Measurements from ENCODE around the gene BRINP3. TPM values are rescaled to one million over a fixed set of nuclear protein-coding genes. Genes with fewer than 3 reads are reported as not detected.
A peak's percentile ranks its signal among the peaks of the same experiment; 100 is the strongest.
"Not testable (repeated sequence)": the region's sequence is repeated elsewhere in the genome, so short reads cannot be mapped to it uniquely, and the experiment has no call there.

The BRINP3 gene
- polyA plus RNA-seq (2013, experiment 1 of 2), result 0.10 TPM
- not detected for polyA plus RNA-seq (2013, experiment 2 of 2)

DNA sequence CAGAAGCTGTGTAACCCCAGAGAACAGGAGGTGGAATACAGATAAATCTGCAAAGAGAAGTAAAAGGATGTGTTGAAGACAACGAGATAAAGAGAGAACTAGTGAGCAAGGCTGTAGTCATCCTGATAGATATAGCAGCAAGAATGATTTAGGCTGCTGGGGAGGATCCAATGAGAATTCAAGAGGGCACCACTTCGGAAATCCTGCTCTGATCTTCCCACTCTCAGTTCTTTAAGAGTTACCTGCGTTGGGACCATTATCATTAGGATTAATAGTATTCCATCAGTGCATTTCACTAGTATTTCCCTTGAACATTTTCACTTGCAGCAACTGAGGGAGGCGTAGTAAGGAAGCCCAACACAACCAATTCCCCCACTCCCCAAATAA lies at the start of gene BRINP3:
TSS of gene BRINP3 (minus strand) at position 103 of the 387 bp plus-strand sequence.
- Histone ChIP-seq H3K23ac (ENCODE audit: low read depth, low read length, poor library complexity) (no peak within 1 kb of the TSS), H3K27me3 (ENCODE audit: control insufficient read depth in 3 of 3, insufficient read depth in 3 of 3, low read depth in 1 of 3, low read length in 3 of 3) (peaks cover 0 to 21% (median 0%) of the 10 kb centered on the region in 3 experiments), H2AK5ac (ENCODE audit: low read depth, low read length) (no peak within 1 kb of the TSS), H2BK120ac (ENCODE audit: low read depth, low read length) (no peak within 1 kb of the TSS), H3K4ac (ENCODE audit: low read length) (no peak within 1 kb of the TSS), H4K91ac (ENCODE audit: low read depth, low read length, poor library complexity) (no peak within 1 kb of the TSS), H3K4me1 (ENCODE audit: control insufficient read depth in 2 of 2, insufficient read depth in 1 of 2, low read depth in 1 of 2, low read length in 2 of 2) (peaks cover 5 to 8% of the 10 kb centered on the region in 2 donors), H3K9ac (ENCODE audit: low read depth, low read length, poor library complexity) (peak within 1 kb of the TSS; percentile 75), H3K36me3 (replicated peaks in 1 of 2; ENCODE audit: control insufficient read depth in 2 of 2, insufficient read depth in 2 of 2, low read length in 2 of 2) (no peaks in the 10 kb centered on the region), H3K79me1 (ENCODE audit: low read depth, low read length) (no peaks in the 10 kb centered on the region), H3K4me2 (ENCODE audit: insufficient read depth, low read length, poor library complexity, severe bottlenecking) (peak within 1 kb of the TSS; percentile 55), H4K8ac (ENCODE audit: low read depth, low read length) (no peak within 1 kb of the TSS), H3K14ac (ENCODE audit: low read length) (no peak within 1 kb of the TSS), H2BK12ac (ENCODE audit: low read length) (no peak within 1 kb of the TSS), H2AFZ (ENCODE audit: low read length) (peak within 1 kb of the TSS; percentile 92), H3K27ac (replicated peaks; ENCODE audit: low read length) (no peak within 1 kb of the TSS), H3K4me3 (ENCODE audit: low read length in 2 of 2) (peak within 1 kb of the TSS; percentile 57 to 83), H3K9me3 (replicated peaks in 1 of 2; ENCODE audit: control insufficient read depth in 2 of 2, insufficient read depth in 1 of 2, low read depth in 1 of 2, low read length in 2 of 2) (no peaks in the 10 kb centered on the region), H2BK15ac (ENCODE audit: low read length) (no peak within 1 kb of the TSS), H3K18ac (ENCODE audit: low read length) (peak within 1 kb of the TSS; percentile 69), H2BK5ac (ENCODE audit: low read length) (no peak within 1 kb of the TSS)
- no CpG with 5 or more reads among the region's 4 CpGs for WGBS, 2 donors (ENCODE audit: extremely low coverage in 2 of 2, insufficient read length in 2 of 2, insufficient replicate concordance in 1 of 2)
- no peak for DNase-seq (ENCODE audit: low spot score)

DNA sequence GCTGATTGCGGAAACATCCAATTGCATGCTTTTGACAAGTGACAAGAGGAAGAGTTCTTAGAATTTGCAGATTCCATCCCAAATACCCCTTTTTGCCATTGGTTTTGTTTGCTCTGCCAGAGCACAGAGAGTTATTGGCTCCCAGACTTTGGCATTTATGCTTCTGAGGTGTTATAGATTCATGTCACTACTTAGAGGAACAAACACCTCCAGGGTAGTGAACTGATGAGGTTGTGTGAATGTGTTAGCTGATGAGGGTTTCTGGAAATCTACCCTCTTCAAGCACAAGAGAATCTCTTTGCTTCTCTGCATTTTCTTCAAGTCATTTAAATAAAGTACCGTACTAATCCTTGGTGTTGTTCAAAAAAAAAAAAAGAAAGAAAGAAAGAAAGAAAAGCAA lies 33.9 kb upstream of the BRINP3 start:
- Histone ChIP-seq H3K4me3 (ENCODE audit: low read length in 2 of 2) (no peak overlapping the region), H2BK12ac (ENCODE audit: low read length) (no peak overlapping the region), H3K36me3 (replicated peaks in 1 of 2; ENCODE audit: control insufficient read depth in 2 of 2, insufficient read depth in 2 of 2, low read length in 2 of 2) (no peaks in the 10 kb centered on the region)

DNA sequence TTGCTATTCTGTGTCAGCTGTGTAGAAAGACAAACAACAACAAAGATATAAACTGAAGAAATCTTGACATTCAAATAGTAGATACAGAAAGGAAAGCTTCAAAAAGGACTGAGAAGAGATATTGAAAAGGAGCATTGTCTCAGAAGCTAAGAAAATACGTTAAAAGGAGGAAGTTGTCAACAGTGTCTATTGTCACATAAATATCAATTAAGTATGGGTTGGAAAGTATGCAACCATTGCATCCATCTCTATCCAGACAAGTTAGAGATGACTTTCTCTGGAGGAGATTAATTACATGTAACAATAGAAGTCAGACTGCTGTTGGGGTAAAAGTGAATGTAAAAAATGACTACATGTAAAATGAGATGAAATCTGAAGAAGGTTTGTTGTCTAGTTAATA lies 29.7 kb upstream of the BRINP3 start:
- H2AK5ac ChIP-seq (ENCODE audit: low read depth, low read length), result no peak overlapping the region
- no peaks in the 10 kb centered on the region for H3K9me3 ChIP-seq (replicated peaks in 1 of 2; ENCODE audit: control insufficient read depth in 2 of 2, insufficient read depth in 1 of 2, low read depth in 1 of 2, low read length in 2 of 2)
- H3K36me3 ChIP-seq (replicated peaks in 1 of 2; ENCODE audit: control insufficient read depth in 2 of 2, insufficient read depth in 2 of 2, low read length in 2 of 2), result no peaks in the 10 kb centered on the region
- H3K18ac ChIP-seq (ENCODE audit: low read length), result no peak overlapping the region
- no peak overlapping the region for H3K27ac ChIP-seq (replicated peaks; ENCODE audit: low read length)
- H3K23ac ChIP-seq (ENCODE audit: low read depth, low read length, poor library complexity), result no peak overlapping the region
- no peak overlapping the region for H3K4ac ChIP-seq (ENCODE audit: low read length)
- H2BK5ac ChIP-seq (ENCODE audit: low read length), result no peak overlapping the region
- no peak overlapping the region for H4K91ac ChIP-seq (ENCODE audit: low read depth, low read length, poor library complexity)
- H3K4me2 ChIP-seq (ENCODE audit: insufficient read depth, low read length, poor library complexity, severe bottlenecking), result no peak overlapping the region
- no peak overlapping the region for H2BK15ac ChIP-seq (ENCODE audit: low read length)
- no peak overlapping the region for H2BK12ac ChIP-seq (ENCODE audit: low read length)
- no peaks in the 10 kb centered on the region for H3K27me3 ChIP-seq (ENCODE audit: control insufficient read depth in 3 of 3, insufficient read depth in 3 of 3, low read depth in 1 of 3, low read length in 3 of 3)
- no CpG with 5 or more reads among the region's 1 CpG for WGBS, 2 donors (ENCODE audit: extremely low coverage in 2 of 2, insufficient read length in 2 of 2, insufficient replicate concordance in 1 of 2)
- H4K8ac ChIP-seq (ENCODE audit: low read depth, low read length), result no peak overlapping the region
- H2AFZ ChIP-seq (ENCODE audit: low read length), result no peak overlapping the region
- no peak for DNase-seq (ENCODE audit: low spot score)
- H3K4me3 ChIP-seq (ENCODE audit: low read length in 2 of 2), result no peak overlapping the region
- no peak overlapping the region for H3K9ac ChIP-seq (ENCODE audit: low read depth, low read length, poor library complexity)
- no peaks in the 10 kb centered on the region for H3K4me1 ChIP-seq (ENCODE audit: control insufficient read depth in 2 of 2, insufficient read depth in 1 of 2, low read depth in 1 of 2, low read length in 2 of 2)
- no peak overlapping the region for H2BK120ac ChIP-seq (ENCODE audit: low read depth, low read length)
- no peak overlapping the region for H3K14ac ChIP-seq (ENCODE audit: low read length)
- no peaks in the 10 kb centered on the region for H3K79me1 ChIP-seq (ENCODE audit: low read depth, low read length)

More for the DNA sequence above, 33.9 kb upstream of the BRINP3 start:
- H3K18ac ChIP-seq (ENCODE audit: low read length), result no peak overlapping the region
- H2BK5ac ChIP-seq (ENCODE audit: low read length), result no peak overlapping the region
- WGBS, 2 donors (ENCODE audit: extremely low coverage in 2 of 2, insufficient read length in 2 of 2, insufficient replicate concordance in 1 of 2), result no CpG with 5 or more reads among the region's 2 CpGs
- no peak overlapping the region for H3K27ac ChIP-seq (replicated peaks; ENCODE audit: low read length)
- H3K79me1 ChIP-seq (ENCODE audit: low read depth, low read length), result no peaks in the 10 kb centered on the region
- H3K4ac ChIP-seq (ENCODE audit: low read length), result no peak overlapping the region
- H3K23ac ChIP-seq (ENCODE audit: low read depth, low read length, poor library complexity), result no peak overlapping the region
- no peak overlapping the region for H2BK15ac ChIP-seq (ENCODE audit: low read length)
- H2AFZ ChIP-seq (ENCODE audit: low read length), result peak overlapping the region; percentile 45
- H4K8ac ChIP-seq (ENCODE audit: low read depth, low read length), result no peak overlapping the region
- no peak overlapping the region for H3K14ac ChIP-seq (ENCODE audit: low read length)
- H3K4me2 ChIP-seq (ENCODE audit: insufficient read depth, low read length, poor library complexity, severe bottlenecking), result no peak overlapping the region
- H3K27me3 ChIP-seq (ENCODE audit: control insufficient read depth in 3 of 3, insufficient read depth in 3 of 3, low read depth in 1 of 3, low read length in 3 of 3), result no peaks in the 10 kb centered on the region
- H2BK120ac ChIP-seq (ENCODE audit: low read depth, low read length), result no peak overlapping the region
- H3K9me3 ChIP-seq (replicated peaks in 1 of 2; ENCODE audit: control insufficient read depth in 2 of 2, insufficient read depth in 1 of 2, low read depth in 1 of 2, low read length in 2 of 2), result no peaks in the 10 kb centered on the region
- no peak overlapping the region for H3K9ac ChIP-seq (ENCODE audit: low read depth, low read length, poor library complexity)
- no peak overlapping the region for H2AK5ac ChIP-seq (ENCODE audit: low read depth, low read length)
- no peak overlapping the region for H4K91ac ChIP-seq (ENCODE audit: low read depth, low read length, poor library complexity)
- DNase-seq (ENCODE audit: low spot score), result no peak
- H3K4me1 ChIP-seq (ENCODE audit: control insufficient read depth in 2 of 2, insufficient read depth in 1 of 2, low read depth in 1 of 2, low read length in 2 of 2), result no peaks in the 10 kb centered on the region

DNA sequence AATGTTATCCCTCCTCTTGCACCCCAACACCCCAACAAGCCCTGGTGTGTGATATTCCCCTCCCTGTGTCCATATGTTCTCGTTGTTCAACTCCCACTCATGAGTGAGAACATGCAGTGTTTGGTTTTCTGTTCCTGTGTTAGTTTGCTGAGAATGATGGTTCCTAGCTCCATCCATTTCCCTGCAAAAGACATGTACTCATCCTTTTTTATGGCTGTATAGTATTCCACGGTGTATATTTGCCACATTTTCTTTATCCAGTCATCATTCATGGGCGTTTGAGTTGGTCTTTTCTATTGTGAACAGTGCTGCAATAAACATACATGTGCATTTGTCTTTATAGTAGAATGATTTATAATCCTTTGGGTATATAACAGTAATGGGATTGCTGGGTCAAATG lies 26.9 kb upstream of the BRINP3 start:
- not testable (repeated sequence) for H2BK5ac ChIP-seq (ENCODE audit: low read length); H3K4ac ChIP-seq (ENCODE audit: low read length); H4K91ac ChIP-seq (ENCODE audit: low read depth, low read length, poor library complexity); H3K27ac ChIP-seq (replicated peaks; ENCODE audit: low read length); H3K4me3 ChIP-seq (ENCODE audit: low read length in 2 of 2); H2BK15ac ChIP-seq (ENCODE audit: low read length); H3K18ac ChIP-seq (ENCODE audit: low read length); H3K23ac ChIP-seq (ENCODE audit: low read depth, low read length, poor library complexity); H3K14ac ChIP-seq (ENCODE audit: low read length); H4K8ac ChIP-seq (ENCODE audit: low read depth, low read length); H3K36me3 ChIP-seq (replicated peaks in 1 of 2; ENCODE audit: control insufficient read depth in 2 of 2, insufficient read depth in 2 of 2, low read length in 2 of 2); H3K4me2 ChIP-seq (ENCODE audit: insufficient read depth, low read length, poor library complexity, severe bottlenecking); H3K4me1 ChIP-seq (ENCODE audit: control insufficient read depth in 2 of 2, insufficient read depth in 1 of 2, low read depth in 1 of 2, low read length in 2 of 2); H3K9me3 ChIP-seq (replicated peaks in 1 of 2; ENCODE audit: control insufficient read depth in 2 of 2, insufficient read depth in 1 of 2, low read depth in 1 of 2, low read length in 2 of 2); H3K27me3 ChIP-seq (ENCODE audit: control insufficient read depth in 3 of 3, insufficient read depth in 3 of 3, low read depth in 1 of 3, low read length in 3 of 3); H2BK120ac ChIP-seq (ENCODE audit: low read depth, low read length); H3K9ac ChIP-seq (ENCODE audit: low read depth, low read length, poor library complexity); H2BK12ac ChIP-seq (ENCODE audit: low read length); DNase-seq (ENCODE audit: low spot score); H2AFZ ChIP-seq (ENCODE audit: low read length); H3K79me1 ChIP-seq (ENCODE audit: low read depth, low read length); H2AK5ac ChIP-seq (ENCODE audit: low read depth, low read length)
- WGBS, 2 donors (ENCODE audit: extremely low coverage in 2 of 2, insufficient read length in 2 of 2, insufficient replicate concordance in 1 of 2), result no CpG with 5 or more reads among the region's 3 CpGs
